Hepatocyte (in vitro differentiated cells): ENCODE measurements around the gene PTTG1. TPM values are rescaled to one million over a fixed set of nuclear protein-coding genes. Genes with fewer than 3 reads are reported as not detected.

Experiments used
- DNase-seq: peaks from one replicate; pipeline ENCODE4 v3.0.0-alpha.2; 2016; ENCODE audit warnings: low spot score
- H2AFZ ChIP-seq: fragments of 200-600 bp; sonication (generic); 2 replicates; pipeline ENCODE4 v1.6.0; 2016; ENCODE audit warnings: antibody characterized with exemption, mild to moderate bottlenecking
- H3K27ac ChIP-seq: fragments of 200-600 bp; sonication (generic); 2 replicates; pipeline ENCODE4 v1.5.1; 2016; ENCODE audit warnings: mild to moderate bottlenecking
- H3K27me3 ChIP-seq: fragments of 200-600 bp; sonication (generic); 2 replicates; pipeline ENCODE4 v1.6.1; 2016
- H3K36me3 ChIP-seq: fragments of 200-600 bp; sonication (generic); replicated peaks from 2 replicates; pipeline ENCODE4 v1.5.1; 2016; ENCODE audit warnings: low read depth; ENCODE audit not compliant: insufficient read depth
- H3K4me1 ChIP-seq: fragments of 200-600 bp; sonication (generic); 2 replicates; pipeline ENCODE4 v1.5.1; 2016; ENCODE audit warnings: mild to moderate bottlenecking, moderate library complexity; ENCODE audit not compliant: insufficient read depth
- H3K4me2 ChIP-seq: fragments of 200-600 bp; sonication (generic); 2 replicates; pipeline ENCODE4 v1.6.0; 2016
- H3K4me3 ChIP-seq: fragments of 200-600 bp; sonication (generic); 2 replicates; pipeline ENCODE4 v1.5.1; 2016; ENCODE audit warnings: mild to moderate bottlenecking
- H3K79me2 ChIP-seq: fragments of 200-600 bp; sonication (generic); 2 replicates; pipeline ENCODE4 v1.6.0; 2017; ENCODE audit warnings: mild to moderate bottlenecking
- H3K9me2 ChIP-seq: fragments of 200-600 bp; sonication (generic); replicated peaks from 2 replicates; pipeline ENCODE4 v1.6.0; 2017; ENCODE audit warnings: mild to moderate bottlenecking; ENCODE audit not compliant: insufficient read depth
- H3K9me3 ChIP-seq: fragments of 200-600 bp; sonication (generic); 2 replicates; pipeline ENCODE4 v1.5.1; 2016; ENCODE audit warnings: low read depth, mild to moderate bottlenecking
- H4K20me1 ChIP-seq: fragments of 200-600 bp; sonication (generic); 2 replicates; pipeline ENCODE4 v1.6.0; 2016; ENCODE audit warnings: mild to moderate bottlenecking; ENCODE audit not compliant: insufficient read depth, poor library complexity, severe bottlenecking
- CTCF ChIP-seq: fragments of 200-600 bp; sonication (generic); IDR thresholded peaks from 2 replicates; pipeline ENCODE4 v1.5.1; 2016; ENCODE audit warnings: antibody characterized with exemption, mild to moderate bottlenecking; ENCODE audit not compliant: poor library complexity
- EZH2 ChIP-seq: fragments of 200-600 bp; sonication (generic); IDR thresholded peaks from 2 replicates; pipeline ENCODE4 v1.6.1; 2016; ENCODE audit warnings: antibody characterized with exemption, mild to moderate bottlenecking, borderline replicate concordance
- EZH2phosphoT487 ChIP-seq: fragments of 200-600 bp; sonication (generic); IDR thresholded peaks from one replicate; pipeline ENCODE4 v1.6.1; 2018; ENCODE audit warnings: antibody characterized with exemption, mild to moderate bottlenecking, low read depth, moderate library complexity; ENCODE audit not compliant: unreplicated experiment, severe bottlenecking
- WGBS: methylation state at CpG from one replicate; pipeline ENCODE4 v1.1.6; 2016; ENCODE audit warnings: low lambda C conversion rate; ENCODE audit errors: missing lambda C conversion rate; 5-methylcytosine and 5-hydroxymethylcytosine counted together
- polyA plus RNA-seq: library from polyadenylated mRNA; unstranded; fragments of >200 nt; fragmentation: Nextera tagmentation; extraction: Ambion mirVana; gene quantifications from 2 replicates; pipeline ENCODE4 v1.2.1, GENCODE V29; 2016
- total RNA-seq: library from RNA; depleted of rRNA; stranded (reverse); fragments of >200 nt; gene quantifications from 2 replicates; pipeline ENCODE4 v1.2.3, GENCODE V29; 2014

Gene PTTG1
- total and polyA plus RNA-seq, 2 experiments from 2014 or later = 18.8 to 49.2 TPM

- H3K27me3 ChIP-seq = no peaks in the 10 kb centered on the region
Measured at GRCh38 chr5:160437271-160437670, 15.6 kb downstream of the PTTG1 start.

GRCh38 chr5:160438316-160439204 lies 16.9 kb downstream of the PTTG1 start:
- peak overlapping the region; percentile 38 for H3K27ac ChIP-seq
- no peaks in the 10 kb centered on the region for H3K79me2 ChIP-seq
- peak overlapping the region; percentile 41 for H2AFZ ChIP-seq
- 7% methylated on average over 18 of the region's 18 CpGs for WGBS
- H3K9me3 ChIP-seq = no peaks in the 10 kb centered on the region
- H4K20me1 ChIP-seq = no peaks in the 10 kb centered on the region
- peak overlapping the region; percentile 20 for H3K4me3 ChIP-seq
- no peaks in the 10 kb centered on the region for H3K36me3 ChIP-seq
- peak; percentile 75 for DNase-seq
- no peaks in the 10 kb centered on the region for H3K4me1 ChIP-seq
- peak; percentile 80 for TF ChIP-seq CTCF
- no peak for TF ChIP-seq EZH2phosphoT487
- no peak for TF ChIP-seq EZH2
- no peaks in the 10 kb centered on the region for H3K27me3 ChIP-seq
- no peaks in the 10 kb centered on the region for H3K9me2 ChIP-seq
- peak overlapping the region; percentile 75 for H3K4me2 ChIP-seq

More at GRCh38 chr5:160437271-160437670, 15.6 kb downstream of the PTTG1 start:
- no peaks in the 10 kb centered on the region for H3K79me2 ChIP-seq
- no peaks in the 10 kb centered on the region for H3K4me1 ChIP-seq
- H4K20me1 ChIP-seq = no peaks in the 10 kb centered on the region
- H3K9me2 ChIP-seq = no peaks in the 10 kb centered on the region
- no peak for TF ChIP-seq EZH2
- TF ChIP-seq EZH2phosphoT487 = no peak
- TF ChIP-seq CTCF = no peak
- H3K36me3 ChIP-seq = no peaks in the 10 kb centered on the region
- H3K9me3 ChIP-seq = no peaks in the 10 kb centered on the region
- H3K27ac ChIP-seq = no peak overlapping the region
- H3K4me2 ChIP-seq = no peak overlapping the region
- no peak overlapping the region for H3K4me3 ChIP-seq
- no peak for DNase-seq
- no peak overlapping the region for H2AFZ ChIP-seq

GRCh38 chr5:160439205-160439600 lies 17.5 kb downstream of the PTTG1 start:
- peak overlapping the region; percentile 75 for H3K4me2 ChIP-seq
- peak overlapping the region; percentile 20 for H3K4me3 ChIP-seq
- H3K27ac ChIP-seq = peak overlapping the region; percentile 38
- no peaks in the 10 kb centered on the region for H3K36me3 ChIP-seq
- DNase-seq = peak; percentile 85
- H3K27me3 ChIP-seq = no peaks in the 10 kb centered on the region
- 6% methylated on average over 11 of the region's 11 CpGs for WGBS
- no peaks in the 10 kb centered on the region for H3K79me2 ChIP-seq
- no peaks in the 10 kb centered on the region for H4K20me1 ChIP-seq
- TF ChIP-seq EZH2phosphoT487 = no peak
- peak; percentile 96 for TF ChIP-seq CTCF
- no peaks in the 10 kb centered on the region for H3K9me2 ChIP-seq
- H3K9me3 ChIP-seq = no peaks in the 10 kb centered on the region
- H2AFZ ChIP-seq = peak overlapping the region; percentile 41
- H3K4me1 ChIP-seq = no peaks in the 10 kb centered on the region
